Muscle of back (tissue), 10 donors: ENCODE measurements around the gene SLC6A12. TPM values are rescaled to one million over a fixed set of nuclear protein-coding genes. Genes with fewer than 3 reads are reported as not detected.

Experiments used
- polyA plus RNA-seq, 10 donors: library from polyadenylated mRNA; unstranded; fragments of 120-200 nt; gene quantifications; one replicate each; pipeline ENCODE4 v1.2.1, GENCODE V29; 2013; ENCODE audit not compliant: insufficient read length in 10 of 10

SLC6A12 gene
- polyA plus RNA-seq, 10 donors: 0.42 to 1.5 (median 0.65) TPM

Other genes starting within 250 kb of the SLC6A12 start
- gene IQSEC3, start 147.4 kb downstream of the SLC6A12 start, polyA plus RNA-seq: 1 to 10 TPM; 2.1 to 4.5 (median 2.7) TPM
- gene SLC6A13, start 48.7 kb upstream of the SLC6A12 start, polyA plus RNA-seq: 1 to 10 TPM; 1.3 to 6.1 (median 2.6) TPM
- gene KDM5A, start 175.2 kb upstream of the SLC6A12 start, polyA plus RNA-seq: 10 to 100 TPM; 17.4 to 27.2 (median 23.8) TPM
- 10 to 100 TPM in 4 of 10 donors, 1 to 10 TPM in 6; 6.7 to 17.7 (median 9.8) TPM for gene CCDC77, start 187.5 kb upstream of the SLC6A12 start, polyA plus RNA-seq
- gene B4GALNT3, start 245.8 kb upstream of the SLC6A12 start, polyA plus RNA-seq: 10 to 100 TPM in 5 of 10 donors, 1 to 10 TPM in 5; 6.2 to 15.6 (median 10.0) TPM